NCI-H146 treated with DMSO at 0.1 percent for 48 hours (cell line): ENCODE results near the gene EREG.

ENCODE experiments used
- DNase-seq: peaks from one replicate; lab custom pipeline; 2025; ENCODE audit not compliant: unreplicated experiment; lab: John Stamatoyannopoulos, UW

EREG gene

DNA sequence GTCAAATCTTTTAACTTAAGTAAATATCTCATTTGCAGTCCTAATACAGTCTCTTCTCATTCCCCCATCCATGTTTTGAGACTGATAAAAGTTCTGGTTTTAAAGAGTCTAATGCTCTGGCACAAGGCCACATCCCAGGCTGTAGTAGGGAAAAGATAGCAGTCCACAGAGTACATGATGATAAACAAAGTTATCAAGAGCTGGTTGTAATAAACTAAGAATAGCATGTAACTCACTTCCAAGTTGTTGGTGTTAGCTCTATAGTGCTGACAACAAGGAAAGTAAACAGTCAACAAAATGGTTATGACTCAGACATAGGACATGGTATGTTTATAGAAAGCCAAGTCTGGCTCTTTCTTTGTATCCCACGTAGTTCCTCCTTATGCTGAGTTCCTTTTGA is 58.2 kb downstream of the EREG start:
- no peak for DNase-seq

DNA sequence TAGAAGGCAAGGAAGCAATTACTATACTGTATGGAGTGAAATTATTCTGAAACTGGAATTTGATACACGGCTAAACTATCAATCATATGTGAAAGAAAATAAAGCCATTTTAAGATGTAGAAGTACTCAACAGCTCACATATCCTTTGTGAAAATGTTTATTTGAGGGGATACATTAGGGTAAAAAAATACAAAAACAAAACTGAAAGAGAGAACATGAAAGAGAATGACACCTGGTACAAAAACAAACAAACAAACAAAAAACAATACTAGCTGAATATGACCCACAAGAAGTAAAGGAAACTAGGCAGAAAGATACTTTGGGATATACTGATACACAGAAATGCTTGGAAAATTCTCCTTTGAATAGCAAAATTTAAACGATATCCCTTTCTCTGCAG is 59.2 kb downstream of the EREG start:
- DNase-seq = no peak

DNA sequence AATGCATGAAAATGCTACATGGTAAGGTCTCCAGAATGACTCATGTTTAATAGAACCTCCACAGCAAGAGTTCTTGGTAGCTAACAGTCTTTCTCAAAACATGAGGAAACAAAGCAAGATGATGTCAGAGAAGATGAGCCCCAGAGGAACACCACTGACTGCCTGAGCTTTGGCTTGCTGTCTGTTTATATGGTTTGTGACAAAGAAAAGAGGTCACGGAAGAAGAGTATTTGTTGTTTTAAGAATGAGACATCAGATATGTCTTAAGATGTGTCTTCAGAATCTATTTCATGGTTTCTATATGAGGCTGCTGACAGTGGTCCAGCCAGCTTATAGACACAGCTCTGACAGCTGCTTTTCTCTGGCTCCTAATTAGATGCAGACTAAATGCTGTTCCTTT is 61.2 kb downstream of the EREG start:
- DNase-seq = no peak

DNA sequence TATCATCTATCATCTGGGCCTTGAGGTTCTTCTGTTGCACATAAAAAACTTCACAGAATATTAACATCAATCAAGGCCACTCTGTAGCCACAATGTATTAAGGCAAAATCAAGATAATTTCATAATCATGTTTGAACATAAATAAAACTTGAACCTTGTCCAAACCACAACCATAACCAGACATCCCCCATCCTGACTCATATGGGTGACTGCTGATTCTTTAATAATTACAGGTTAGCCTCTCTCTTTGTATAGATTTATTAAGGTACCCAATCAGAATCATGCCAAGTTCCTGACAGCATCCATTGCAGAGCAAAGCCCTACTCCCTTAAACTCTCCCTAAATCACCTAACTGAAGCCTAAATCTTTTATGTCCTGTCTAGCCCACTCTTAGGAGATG is 63.3 kb downstream of the EREG start:
- DNase-seq = no peak

DNA sequence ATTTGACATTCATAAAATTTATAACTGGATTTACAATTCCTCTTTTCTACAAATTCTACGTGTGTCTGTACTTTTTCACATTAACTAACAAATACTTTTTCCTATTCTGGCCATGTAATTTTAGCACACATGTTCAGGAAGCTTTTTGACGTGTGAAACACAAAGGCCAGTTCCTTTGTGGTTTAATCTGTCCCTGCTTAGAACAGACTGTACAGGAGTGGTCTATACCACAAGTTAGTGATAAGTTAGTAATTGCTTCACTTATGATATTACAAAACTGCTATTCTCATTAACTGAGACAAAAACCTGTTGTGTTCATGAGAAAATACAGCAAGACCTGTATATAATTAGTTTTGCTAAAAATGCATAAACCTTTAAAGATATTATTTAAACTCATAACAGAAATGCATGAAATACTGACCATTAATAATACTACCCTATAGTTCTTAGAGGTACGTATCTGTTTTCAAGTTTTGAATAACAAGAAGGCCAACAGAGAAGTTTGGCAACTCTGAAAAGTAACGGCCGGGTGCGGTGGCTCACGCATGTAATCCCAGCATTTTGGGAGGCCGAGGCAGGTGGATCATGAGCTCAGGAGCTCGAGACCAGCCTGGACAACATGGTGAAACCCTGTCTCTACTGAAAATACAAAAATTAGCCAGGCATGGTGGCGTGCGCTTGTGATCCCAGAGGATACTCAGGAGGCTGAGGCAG is 66.3 kb downstream of the EREG start:
- DNase-seq = no peak

DNA sequence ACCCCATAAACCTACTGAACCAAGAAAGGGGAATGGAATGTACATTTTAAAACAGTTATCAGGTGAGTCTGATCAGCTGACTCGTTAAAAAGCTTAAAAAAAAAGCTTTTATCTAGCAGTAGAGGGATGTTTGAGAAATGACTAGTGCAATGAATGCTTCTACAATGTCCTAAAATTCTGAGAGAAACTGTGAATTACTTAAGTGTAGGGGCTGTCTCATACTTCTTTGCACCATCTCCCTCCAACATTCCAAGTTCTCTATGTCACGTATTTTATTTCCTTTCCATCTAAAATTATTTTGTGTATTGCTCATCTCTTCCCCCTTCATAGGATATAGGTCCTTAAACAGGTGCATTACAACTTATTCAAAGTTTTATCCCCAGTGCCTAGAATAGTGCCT is 68.1 kb downstream of the EREG start:
- DNase-seq = no peak

DNA sequence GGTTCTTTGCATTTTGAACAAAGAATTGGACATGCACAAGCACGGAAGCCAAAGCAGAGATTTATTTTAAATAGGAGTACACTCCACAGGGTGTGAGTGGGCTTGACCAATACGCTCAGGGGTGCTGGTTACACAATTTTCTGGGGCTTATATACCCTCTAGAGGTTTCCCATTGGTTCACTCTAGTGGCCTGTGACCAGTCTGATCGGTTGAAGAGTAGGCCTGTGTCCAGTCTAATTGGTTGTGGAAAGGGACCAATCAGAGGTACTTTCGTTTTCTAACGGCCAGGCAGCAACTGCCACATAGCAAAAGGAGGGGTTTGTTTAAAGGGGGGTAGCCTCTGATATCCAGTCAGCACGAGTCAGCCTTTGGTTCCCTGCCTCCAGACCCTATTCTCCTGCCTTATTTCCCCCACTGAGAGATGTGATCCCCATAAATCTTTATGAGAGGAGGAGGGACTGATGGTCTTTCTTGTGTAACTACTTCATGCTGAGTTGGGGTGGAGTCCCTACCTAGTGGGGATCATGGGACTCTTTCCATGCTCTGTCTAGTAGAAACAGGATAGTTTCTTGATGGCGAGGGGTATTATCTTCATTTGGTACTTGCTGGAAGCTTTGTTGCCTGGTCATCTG is 68.7 kb downstream of the EREG start:
- DNase-seq = no peak

DNA sequence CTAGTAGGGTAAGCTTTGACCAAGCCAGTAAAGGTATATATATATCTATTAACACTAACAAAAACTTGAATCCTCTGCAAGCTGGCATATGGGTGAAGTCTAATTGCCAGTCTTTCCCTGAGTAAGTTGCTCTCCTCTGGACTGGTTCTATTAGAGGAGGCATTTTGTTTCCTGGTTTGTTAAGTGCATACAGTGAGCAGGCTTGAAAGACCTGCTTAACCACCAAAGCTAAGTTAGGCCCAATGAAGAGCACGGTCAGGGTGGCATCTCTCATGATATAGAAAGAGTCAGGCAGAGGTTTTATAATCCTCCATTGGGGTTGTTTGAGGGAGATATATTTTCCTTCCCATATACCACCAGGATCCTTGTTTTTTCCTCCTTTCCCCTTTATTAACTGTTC is 70.4 kb downstream of the EREG start:
- DNase-seq = no peak

DNA sequence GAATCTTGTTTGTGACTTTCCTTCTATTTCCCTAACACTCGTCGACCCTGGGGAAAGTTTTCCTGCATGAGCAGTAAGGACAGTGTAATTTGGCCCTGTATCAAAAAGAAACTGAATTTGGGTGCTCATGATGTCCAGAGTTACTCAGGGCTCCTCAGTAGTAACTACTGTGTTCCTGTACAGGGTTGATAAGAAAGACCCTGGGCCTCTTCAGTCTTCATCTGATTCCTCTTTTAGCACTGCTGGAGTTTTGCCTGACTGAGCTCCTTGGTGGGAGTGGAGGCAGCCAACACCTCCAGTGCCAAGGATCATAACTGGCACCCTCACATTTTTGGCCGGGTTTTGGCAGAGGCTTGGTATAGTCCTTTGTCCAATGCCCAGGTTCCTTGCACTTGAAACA is 72.9 kb downstream of the EREG start:
- no peak for DNase-seq
